A549 (cell line): ENCODE results near the gene URI1. TPM values are rescaled to one million over a fixed set of nuclear protein-coding genes. Genes with fewer than 3 reads are reported as not detected.

Experiments
- ATAC-seq, 2 experiments: fragments of 200-7000 bp in 1 of 2; fragments of >200 bp in 1 of 2; cut with Nextera tagmentation in 1 of 2; cut with Tn5 transposase in 1 of 2; 3 replicates each; pipeline versions ENCODE4 v1.8.0 to v1.9.1; 2018 to 2020; ENCODE audit warnings: mild to moderate bottlenecking in 1 of 2, moderate library complexity in 1 of 2
- CTCF ChIA-PET: fragments of 300-600 bp; sonication (Branson Sonifier 250); formaldehyde crosslinking; extraction: SDS; loops from one replicate; lab custom pipeline; 2021; ENCODE audit warnings: antibody characterized with exemption, inconsistent platforms; lab: Yijun Ruan, JAX
- POLR2A ChIA-PET: fragments of 350-600 bp; formaldehyde crosslinking; extraction: SDS; loops from one replicate; lab custom pipeline; 2021; ENCODE audit warnings: antibody characterized with exemption, inconsistent platforms; lab: Yijun Ruan, JAX
- DNase-seq, 2 experiments: peaks; one replicate each; pipeline versions ENCODE4 v3.0.0 to v3.0.0-alpha.2; 2011 to 2016; ENCODE audit warnings: low read depth in 1 of 2, low spot score in 1 of 2
- FAIRE-seq: peaks from 2 replicates; lab custom pipeline; 2011; peaks lifted over from hg19 to GRCh38; lab: Jason Lieb, UNC
- H3K27ac ChIP-seq, 2 experiments: fragments of >200 bp; sonication (Bioruptor Twin); formaldehyde crosslinking; 3 replicates each; pipeline ENCODE4 v1.5.1; 2016 to 2017
- H3K4me1 ChIP-seq: fragments of >200 bp; sonication (Bioruptor Twin); formaldehyde crosslinking; 3 replicates; pipeline ENCODE4 v1.6.1; 2016
- H3K4me2 ChIP-seq: fragments of >200 bp; sonication (Bioruptor Twin); formaldehyde crosslinking; 3 replicates; pipeline ENCODE4 v1.6.1; 2016
- H3K4me3 ChIP-seq: fragments of >200 bp; sonication (Bioruptor Twin); formaldehyde crosslinking; 3 replicates; pipeline ENCODE4 v1.5.1; 2016
- H3K9me3 ChIP-seq: fragments of >200 bp; sonication (Bioruptor Twin); formaldehyde crosslinking; 3 replicates; pipeline ENCODE4 v1.6.1; 2016
- CBX2 ChIP-seq: fragments of 200-600 bp; sonication (generic); IDR thresholded peaks from 2 replicates; pipeline ENCODE4 v1.6.1; 2016; ENCODE audit warnings: low read depth, mild to moderate bottlenecking, borderline replicate concordance
- CBX8 ChIP-seq: fragments of 200-600 bp; sonication (generic); IDR thresholded peaks from 2 replicates; pipeline ENCODE4 v1.6.1; 2016
- CHD2 ChIP-seq: fragments of 150-350 bp; IDR thresholded peaks from 2 replicates; pipeline ENCODE4 v1.6.1; 2014; ENCODE audit warnings: low read length; ENCODE audit not compliant: partially characterized antibody
- CHD4 ChIP-seq: fragments of 200-600 bp; sonication (generic); IDR thresholded peaks from 2 replicates; pipeline ENCODE4 v1.6.1; 2016; ENCODE audit warnings: antibody characterized with exemption, mild to moderate bottlenecking, borderline replicate concordance
- CTCF ChIP-seq: fragments of >200 bp; sonication (Bioruptor Twin); formaldehyde crosslinking; IDR thresholded peaks from 3 replicates; pipeline ENCODE4 v1.5.1; 2016
- EHF ChIP-seq: fragments of 250-450 bp; sonication (Bioruptor Pico); IDR thresholded peaks from 2 replicates; pipeline ENCODE4 v1.5.0; 2020; ENCODE audit warnings: mild to moderate bottlenecking
- EP300 ChIP-seq, 2 experiments: fragments of >200 bp; sonication (Bioruptor Twin); formaldehyde crosslinking; IDR thresholded peaks; 2 replicates in 1 of 2; 3 replicates in 1 of 2; pipeline ENCODE4 v1.6.1; 2016 to 2017
- FOSL2 ChIP-seq, 2 experiments: fragments of 450-650 bp in 1 of 2; fragments of >200 bp in 1 of 2; sonication (Bioruptor Twin) in 1 of 2; formaldehyde crosslinking; IDR thresholded peaks; 2 replicates each; pipeline versions ENCODE4 v1.5.0 to v1.6.1; 2016 to 2020; ENCODE audit warnings: mild to moderate bottlenecking in 1 of 2, moderate library complexity in 1 of 2
- HDAC2 ChIP-seq: fragments of 200-600 bp; sonication (generic); IDR thresholded peaks from 2 replicates; pipeline ENCODE4 v1.6.1; 2016
- HMGXB4 ChIP-seq: fragments of 250-450 bp; sonication (Bioruptor Pico); IDR thresholded peaks from 2 replicates; pipeline ENCODE4 v1.5.0; 2021; ENCODE audit warnings: mild to moderate bottlenecking, moderate library complexity, borderline replicate concordance
- HOXB5 ChIP-seq: fragments of 250-450 bp; sonication (Bioruptor Pico); IDR thresholded peaks from 2 replicates; pipeline ENCODE4 v1.5.0; 2020; ENCODE audit warnings: mild to moderate bottlenecking, moderate library complexity
- JUN ChIP-seq, 2 experiments: fragments of >200 bp; sonication (Bioruptor Twin); formaldehyde crosslinking; IDR thresholded peaks; 2 replicates in 1 of 2; 3 replicates in 1 of 2; pipeline ENCODE4 v1.6.1; 2016 to 2017
- KDM1A ChIP-seq: fragments of 200-600 bp; sonication (generic); IDR thresholded peaks from 2 replicates; pipeline ENCODE4 v1.6.1; 2016; ENCODE audit warnings: low read depth, mild to moderate bottlenecking
- KDM5A ChIP-seq: fragments of 200-600 bp; sonication (generic); IDR thresholded peaks from 2 replicates; pipeline ENCODE4 v1.6.1; 2016; ENCODE audit warnings: antibody characterized with exemption, mild to moderate bottlenecking
- MAFK ChIP-seq: fragments of 450-650 bp; IDR thresholded peaks from 2 replicates; pipeline ENCODE4 v1.6.1; 2014; ENCODE audit not compliant: partially characterized antibody
- MAX ChIP-seq: IDR thresholded peaks from 2 replicates; pipeline ENCODE4 v1.6.1; 2012
- NFE2L2 ChIP-seq: fragments of 150-350 bp; conservative IDR thresholded peaks from 2 replicates; pipeline ENCODE4 v1.6.1; 2014; ENCODE audit warnings: low read length
- PBX3 ChIP-seq: IDR thresholded peaks from 2 replicates; pipeline ENCODE4 v1.6.1; 2012
- RARB ChIP-seq: fragments of 250-450 bp; sonication (Bioruptor Pico); IDR thresholded peaks from 2 replicates; pipeline ENCODE4 v1.8.0; 2021; ENCODE audit warnings: mild to moderate bottlenecking, moderate library complexity
- RCOR1 ChIP-seq: fragments of 150-350 bp; IDR thresholded peaks from 2 replicates; pipeline ENCODE4 v1.6.1; 2014; ENCODE audit warnings: antibody characterized with exemption, low read length, low read depth
- TFCP2L1 ChIP-seq: fragments of 250-450 bp; sonication (Bioruptor Pico); IDR thresholded peaks from 2 replicates; pipeline ENCODE4 v1.5.0; 2021; ENCODE audit warnings: mild to moderate bottlenecking
- USF2 ChIP-seq: fragments of 450-650 bp; IDR thresholded peaks from 2 replicates; pipeline ENCODE4 v1.6.1; 2014; ENCODE audit warnings: antibody characterized with exemption
- WGBS: methylation state at CpG from one replicate; pipeline ENCODE4 v1.1.6; 2017; ENCODE audit errors: missing lambda C conversion rate; 5-methylcytosine and 5-hydroxymethylcytosine counted together
- polyA plus RNA-seq, 4 experiments: library from polyadenylated mRNA; depleted of rRNA in 3 of 4; stranded (reverse); fragments of >200 nt; fragmentation: RNase III in 1 of 4; extraction: RNeasy Plus Mini Kit Qiagen cat#74134 plus additional on column Dnase treatment in 1 of 4; gene quantifications; 2 replicates in 3 of 4; 3 replicates in 1 of 4; pipeline ENCODE4 v1.2.3, GENCODE V29; 2011 to 2017

URI1 gene
- polyA plus RNA-seq, 2 of the 4 experiments (the other 2 are of a cell fraction), result 116 to 228 TPM

- Histone ChIP-seq H3K9me3 (no peaks in the 10 kb centered on the region), H3K4me1 (no peaks in the 10 kb centered on the region), H3K27ac (no peak overlapping the region), H3K4me3 (no peak overlapping the region), H3K4me2 (no peak overlapping the region)
- ChIA-PET CTCF (interaction anchor here (0.6 to 1.4 kb wide), 3 partner anchors 23 to 59 kb away, joined by 3 read pairs; no protein-coding TSS in a partner anchor), POLR2A (interaction anchor here (1.5 kb wide), 1 partner anchor 14 kb away, joined by 5 read pairs; the partner anchor contains the start of gene URI1)
- FAIRE-seq (no peak), ATAC-seq (peak in 1 of 2 experiments; percentile 25; a peak in 1 of 6 replicates), DNase-seq (no peak)
- no peak for TF ChIP-seq KDM1A
- TF ChIP-seq RARB (CRISPR knock-in tag), result no peak
- no peak for TF ChIP-seq CHD2
- TF ChIP-seq NFE2L2, result no peak
- no peak for TF ChIP-seq HDAC2
- TF ChIP-seq PBX3, result no peak
- no peak for TF ChIP-seq HOXB5
- 66% methylated on average over 14 of the region's 14 CpGs for whole genome bisulfite sequencing
Observed at GRCh38 chr19:29927944-29928625, 14.0 kb upstream of the URI1 start.

- no peak for TF ChIP-seq KDM1A
- ATAC-seq (no peak), DNase-seq (no peak), FAIRE-seq (peak; percentile 98)
- 22% methylated on average over 1 of the region's 1 CpG for WGBS
- Histone ChIP-seq H3K9me3 (no peaks in the 10 kb centered on the region; the same call in 2 of the 3 replicates), H3K27ac (no peak overlapping the region), H3K4me1 (no peaks in the 10 kb centered on the region), H3K4me2 (no peak overlapping the region), H3K4me3 (no peak overlapping the region)
- ChIA-PET POLR2A (no interaction called here), CTCF (no interaction called here)
Observed at GRCh38 chr19:29928831-29929230, 13.2 kb upstream of the URI1 start.

GRCh38 chr19:29934257-29934656 is 7.8 kb upstream of the URI1 start:
- Histone ChIP-seq H3K9me3 (peaks cover 41% of the 10 kb centered on the region), H3K4me2 (no peak overlapping the region), H3K27ac (no peak overlapping the region), H3K4me1 (no peaks in the 10 kb centered on the region), H3K4me3 (no peak overlapping the region)
- ChIA-PET CTCF (interaction anchor here (0.8 to 1.7 kb wide), 4 partner anchors 9 to 162 kb away, joined by 3 to 4 read pairs (median 4); no protein-coding TSS in a partner anchor), POLR2A (no interaction called here)
- DNase-seq (no peak), ATAC-seq (no peak), FAIRE-seq (peak; percentile 79)
- 6% methylated on average over 3 of the region's 3 CpGs for WGBS
- TF ChIP-seq EP300 (IDR thresholded peaks at IDR 0.05), result no peak
- TF ChIP-seq JUN (IDR thresholded peaks at IDR 0.05), result no peak
- no peak for TF ChIP-seq PBX3
- no peak for TF ChIP-seq TFCP2L1 (CRISPR knock-in tag)
- TF ChIP-seq CTCF, result no peak
- no peak for TF ChIP-seq MAFK
- TF ChIP-seq EHF (CRISPR knock-in tag), result no peak
- no peak for TF ChIP-seq FOSL2 (IDR thresholded peaks at IDR 0.05)
- TF ChIP-seq FOSL2 (CRISPR knock-in tag; IDR thresholded peaks at IDR 0.05), result no peak
- no peak for TF ChIP-seq KDM5A
- TF ChIP-seq HMGXB4 (CRISPR knock-in tag), result no peak
- TF ChIP-seq CBX2, result no peak
- TF ChIP-seq USF2, result no peak
- TF ChIP-seq MAX, result no peak
- no peak for TF ChIP-seq RCOR1
- no peak for TF ChIP-seq NFE2L2
- no peak for TF ChIP-seq HOXB5
- TF ChIP-seq CHD4, result no peak
- no peak for TF ChIP-seq CBX8
